GM12878 (cell line): ENCODE data around the gene MRTFA. TPM values are rescaled to one million over a fixed set of nuclear protein-coding genes. Genes with fewer than 3 reads are reported as not detected.

ENCODE experiments used
- ATAC-seq: fragments of 200-7000 bp; cut with Tn5 transposase; 3 replicates; pipeline ENCODE4 v1.9.1; 2020; ENCODE audit warnings: mild to moderate bottlenecking, moderate library complexity
- BruUV-seq: library from RNA; stranded (reverse); fragments of 400-500 nt; replicated peaks from 2 replicates; lab custom pipeline; 2021; lab: Mats Ljungman, UMichigan
- CTCF ChIA-PET: fragments of 300-600 bp; sonication (Branson Sonifier 250); formaldehyde crosslinking; extraction: SDS; loops from one replicate; lab custom pipeline; 2021; ENCODE audit warnings: inconsistent platforms; lab: Yijun Ruan, JAX
- POLR2A ChIA-PET: fragments of 350-600 bp; formaldehyde crosslinking; extraction: SDS; loops from one replicate; lab custom pipeline; 2021; ENCODE audit warnings: inconsistent platforms; lab: Charles Lee
- RAD21 ChIA-PET: fragments of 300-600 bp; sonication (Branson Sonifier 250); formaldehyde crosslinking; loops from one replicate; lab custom pipeline; 2023; ENCODE audit warnings: antibody characterized with exemption; ENCODE audit not compliant: unreplicated experiment; lab: Charles Lee
- SMC1A ChIA-PET: fragments of 300-600 bp; sonication (Branson Sonifier 250); formaldehyde crosslinking; loops from one replicate; lab custom pipeline; 2023; ENCODE audit not compliant: unreplicated experiment, uncharacterized antibody; lab: Charles Lee
- DNase-seq: peaks from one replicate; pipeline ENCODE4 v3.0.0-alpha.2; 2011; ENCODE audit warnings: low read depth, low spot score
- FAIRE-seq: peaks from 3 replicates; lab custom pipeline; 2011; peaks lifted over from hg19 to GRCh38; lab: Jason Lieb, UNC
- H2AFZ ChIP-seq: 2 replicates; pipeline ENCODE4 v1.6.0; 2011; ENCODE audit warnings: low read depth, low read length, control low read depth; ENCODE audit not compliant: control insufficient read depth
- H3K27ac ChIP-seq: 2 replicates; pipeline ENCODE4 v1.5.1; 2011; ENCODE audit warnings: control low read depth; ENCODE audit not compliant: control insufficient read depth, insufficient read depth
- H3K27me3 ChIP-seq, 2 experiments: replicated peaks in 1 of 2; 2 replicates each; pipeline versions ENCODE4 v1.6.0 to v1.6.1; 2011; ENCODE audit warnings: low read length in 1 of 2; ENCODE audit not compliant: control insufficient read depth in 2 of 2, insufficient read depth in 2 of 2
- H3K36me3 ChIP-seq, 2 experiments: 2 replicates each; pipeline ENCODE4 v1.5.1; 2011; ENCODE audit warnings: low read length in 1 of 2; ENCODE audit not compliant: control insufficient read depth in 2 of 2, insufficient read depth in 2 of 2
- H3K4me1 ChIP-seq: 2 replicates; pipeline ENCODE4 v1.6.1; 2011; ENCODE audit warnings: mild to moderate bottlenecking, low read length, moderate library complexity, mixed read lengths; ENCODE audit not compliant: control insufficient read depth, insufficient read depth
- H3K4me2 ChIP-seq: 2 replicates; pipeline ENCODE4 v1.6.0; 2011; ENCODE audit warnings: control low read depth; ENCODE audit not compliant: control insufficient read depth, insufficient read depth
- H3K4me3 ChIP-seq: fragments of 200-600 bp; sonication (generic); 2 replicates; pipeline ENCODE4 v1.5.1; 2016
- H3K79me2 ChIP-seq: 2 replicates; pipeline ENCODE4 v1.6.0; 2011; ENCODE audit warnings: low read length; ENCODE audit not compliant: control insufficient read depth, insufficient read depth
- H3K9ac ChIP-seq: 2 replicates; pipeline ENCODE4 v1.8.0; 2011; ENCODE audit warnings: low read length, control low read depth, mixed read lengths; ENCODE audit not compliant: control insufficient read depth, insufficient read depth
- H3K9me3 ChIP-seq: replicated peaks from 3 replicates; pipeline ENCODE4 v1.5.1; 2011; ENCODE audit warnings: mild to moderate bottlenecking, low read length; ENCODE audit not compliant: control insufficient read depth, insufficient read depth
- H4K20me1 ChIP-seq: 2 replicates; pipeline ENCODE4 v1.6.0; 2011; ENCODE audit not compliant: control insufficient read depth, insufficient read depth
- CBX3 ChIP-seq: fragments of 200-600 bp; sonication (generic); IDR thresholded peaks from 2 replicates; pipeline ENCODE4 v1.6.1; 2016; ENCODE audit warnings: low read depth, borderline replicate concordance
- ETV6 ChIP-seq, 2 experiments: fragments of 450-650 bp in 1 of 2; IDR thresholded peaks in 1 of 2; conservative IDR thresholded peaks in 1 of 2; 2 replicates each; pipeline ENCODE4 v1.6.1; 2014; ENCODE audit warnings: antibody characterized with exemption in 1 of 2, borderline replicate concordance in 1 of 2, low read depth in 1 of 2, mild to moderate bottlenecking in 1 of 2, moderate library complexity in 1 of 2
- FOS ChIP-seq: IDR thresholded peaks from 3 replicates; pipeline ENCODE4 v1.6.1; 2011; ENCODE audit warnings: borderline replicate concordance; ENCODE audit not compliant: insufficient read length; ENCODE audit errors: extremely low read depth
- HCFC1 ChIP-seq: fragments of 150-350 bp; IDR thresholded peaks from 2 replicates; pipeline ENCODE4 v1.6.1; 2014; ENCODE audit warnings: low read length
- JUNB ChIP-seq: IDR thresholded peaks from 2 replicates; pipeline ENCODE4 v1.6.1; 2016; ENCODE audit warnings: antibody characterized with exemption, mild to moderate bottlenecking
- MTA2 ChIP-seq: fragments of 450-650 bp; IDR thresholded peaks from 2 replicates; pipeline ENCODE4 v1.6.1; 2016; ENCODE audit warnings: low read depth, mild to moderate bottlenecking, moderate library complexity
- NFIC ChIP-seq: IDR thresholded peaks from 2 replicates; pipeline ENCODE4 v1.6.1; 2012; ENCODE audit warnings: low read depth, mild to moderate bottlenecking, inconsistent platforms, low read length, moderate library complexity
- POLR2AphosphoS2 ChIP-seq: IDR thresholded peaks from 2 replicates; pipeline ENCODE4 v1.6.1; 2011; ENCODE audit warnings: low read depth, mild to moderate bottlenecking, low read length, improper control_type of control experiment, moderate library complexity
- RAD21 ChIP-seq: IDR thresholded peaks from 2 replicates; pipeline ENCODE4 v1.6.1; 2011; ENCODE audit warnings: mild to moderate bottlenecking, low read depth, low read length, moderate library complexity; ENCODE audit not compliant: insufficient read depth
- SIX5 ChIP-seq: IDR thresholded peaks from 2 replicates; pipeline ENCODE4 v1.6.1; 2011; ENCODE audit warnings: mild to moderate bottlenecking, low read depth, low read length, moderate library complexity; ENCODE audit not compliant: severe bottlenecking
- ZNF217 ChIP-seq: fragments of 450-650 bp; IDR thresholded peaks from 2 replicates; pipeline ENCODE4 v1.6.1; 2017; ENCODE audit warnings: antibody characterized with exemption, mild to moderate bottlenecking
- ZNF622 ChIP-seq: fragments of 450-650 bp; IDR thresholded peaks from 2 replicates; pipeline ENCODE4 v1.6.1; 2017; ENCODE audit warnings: mild to moderate bottlenecking, inconsistent platforms
- WGBS: methylation state at CpG from one replicate; pipeline ENCODE4 v1.1.6; 2016; ENCODE audit warnings: low lambda C conversion rate; ENCODE audit not compliant: insufficient replicate concordance, insufficient coverage; ENCODE audit errors: missing lambda C conversion rate; 5-methylcytosine and 5-hydroxymethylcytosine counted together
- in situ Hi-C: fragments of 300-500 bp; cut with MboI; formaldehyde crosslinking; loops from 9 replicates; pipeline ENCODE4 v1.14.3; 2018; ENCODE audit warnings: mixed read lengths
- intact Hi-C: fragments of 100-400 bp; cut with micrococcal nuclease; formaldehyde crosslinking; loops from one replicate; pipeline ENCODE4 v1.14.2; 2022; ENCODE audit not compliant: unreplicated experiment
- polyA plus RNA-seq, 11 experiments: library from polyadenylated mRNA; depleted of rRNA in 4 of 11; unstranded in 6 of 11; stranded (reverse) in 5 of 11; fragments of >200 nt; fragmentation: Nextera tagmentation in 4 of 11; fragmentation: Illumina TruSeq in 1 of 11; extraction: Ambion mirVana in 4 of 11; extraction: Trizol in 1 of 11; gene quantifications; 1 replicate in 1 of 11; 2 replicates in 10 of 11; pipeline versions ENCODE4 v1.2.1 to v1.2.3, GENCODE V29; 2011 to 2016; ENCODE audit warnings: inconsistent platforms in 2 of 11, missing spikeins in 2 of 11, low read depth in 1 of 11
- total RNA-seq, 4 experiments: library from RNA; depleted of rRNA in 3 of 4; stranded (reverse); fragments of >200 nt in 3 of 4; fragmentation: Illumina TruSeq in 1 of 4; extraction: Trizol in 1 of 4; gene quantifications; 2 replicates each; pipeline versions ENCODE4 v1.2.1 to v1.2.3, GENCODE V29; 2013 to 2021
- TF ChIP-seq, protein P1 (sequence below): fragments of 450-650 bp; IDR thresholded peaks from 2 replicates; pipeline ENCODE4 v1.6.1; 2018; ENCODE audit warnings: borderline replicate concordance, mild to moderate bottlenecking; ENCODE audit not compliant: partially characterized antibody

The MRTFA gene
- total and polyA plus RNA-seq, 10 of the 15 experiments (the other 5 are each of a cell fraction or from before 2014, with no cell fraction given): 2.0 to 63.9 (median 17.9) TPM

- in situ Hi-C loops (loop anchor here (5.0 kb wide), 1 partner anchor 210 kb away; no protein-coding TSS in a partner anchor), intact Hi-C loops (loop anchor here (10.0 kb wide), 1 partner anchor 462 kb away; no protein-coding TSS in a partner anchor)
- FAIRE-seq (no peak), ATAC-seq (no peak), DNase-seq (no peak)
- peak overlapping the region; percentile 18; the same call in 1 of the 2 replicates for H3K27ac ChIP-seq
- BruUV-seq: no TSS peak
- no peak overlapping the region for H2AFZ ChIP-seq
- no peak overlapping the region for H3K4me2 ChIP-seq
- H3K36me3 ChIP-seq: peaks cover 25 to 46% of the 10 kb centered on the region in 2 experiments
- no peaks in the 10 kb centered on the region for H4K20me1 ChIP-seq
- H3K79me2 ChIP-seq: peaks cover 33% of the 10 kb centered on the region
- ChIA-PET RAD21 (interaction anchor here (0.5 kb wide), 1 partner anchor 20 kb away, joined by 4 read pairs; no protein-coding TSS in a partner anchor), CTCF (interaction anchor here (0.9 to 10.9 kb wide), 6 partner anchors 17 to 214 kb away, joined by 3 to 202 read pairs (median 4); no protein-coding TSS in a partner anchor), POLR2A (interaction anchor here (0.5 kb wide), 1 partner anchor 176 kb away, joined by 3 read pairs; no protein-coding TSS in a partner anchor), SMC1A (interaction anchor here (1.0 to 8.1 kb wide), 7 partner anchors 17 to 213 kb away, joined by 3 to 141 read pairs (median 4); no protein-coding TSS in a partner anchor)
- TF ChIP-seq ETV6 (conservative IDR thresholded peaks at IDR 0.05 in 1 of 2, IDR thresholded peaks at IDR 0.05 in 1 of 2; ENCODE audit: borderline replicate concordance in 1 of 2, low read depth in 1 of 2) (no peak), MTA2 (no peak), JUNB (no peak), ZNF622 (no peak), POLR2AphosphoS2 (no peak), FOS (no peak), HCFC1 (no peak), RAD21 (no peak), NFIC (no peak), ZNF217 (no peak), CBX3 (no peak), SIX5 (no peak)
- TF ChIP-seq, protein P1, sequence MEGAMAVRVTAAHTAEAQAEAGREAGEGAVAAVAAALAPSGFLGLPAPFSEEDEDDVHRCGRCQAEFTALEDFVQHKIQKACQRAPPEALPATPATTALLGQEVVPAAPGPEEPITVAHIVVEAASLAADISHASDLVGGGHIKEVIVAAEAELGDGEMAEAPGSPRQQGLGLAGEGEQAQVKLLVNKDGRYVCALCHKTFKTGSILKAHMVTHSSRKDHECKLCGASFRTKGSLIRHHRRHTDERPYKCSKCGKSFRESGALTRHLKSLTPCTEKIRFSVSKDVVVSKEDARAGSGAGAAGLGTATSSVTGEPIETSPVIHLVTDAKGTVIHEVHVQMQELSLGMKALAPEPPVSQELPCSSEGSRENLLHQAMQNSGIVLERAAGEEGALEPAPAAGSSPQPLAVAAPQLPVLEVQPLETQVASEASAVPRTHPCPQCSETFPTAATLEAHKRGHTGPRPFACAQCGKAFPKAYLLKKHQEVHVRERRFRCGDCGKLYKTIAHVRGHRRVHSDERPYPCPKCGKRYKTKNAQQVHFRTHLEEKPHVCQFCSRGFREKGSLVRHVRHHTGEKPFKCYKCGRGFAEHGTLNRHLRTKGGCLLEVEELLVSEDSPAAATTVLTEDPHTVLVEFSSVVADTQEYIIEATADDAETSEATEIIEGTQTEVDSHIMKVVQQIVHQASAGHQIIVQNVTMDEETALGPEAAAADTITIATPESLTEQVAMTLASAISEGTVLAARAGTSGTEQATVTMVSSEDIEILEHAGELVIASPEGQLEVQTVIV: no peak
- H3K27me3 ChIP-seq: no peaks in the 10 kb centered on the region
- H3K9me3 ChIP-seq: no peaks in the 10 kb centered on the region
- peaks cover 41% of the 10 kb centered on the region for H3K4me1 ChIP-seq
- no peak overlapping the region for H3K4me3 ChIP-seq
- WGBS: 98% methylated on average over 2 of the region's 2 CpGs
- no peak overlapping the region for H3K9ac ChIP-seq
Measured at GRCh38 chr22:40432625-40433024, 203.9 kb downstream of the MRTFA start.
